HAP-1 (cell line): ENCODE measurements around the gene RPL10L.

Experiments
- DNase-seq, 2 experiments: peaks; one replicate each; pipeline ENCODE4 v3.0.0-alpha.2; 2016 to 2020; ENCODE audit warnings: low spot score in 2 of 2
- H3K27me3 ChIP-seq: fragments of 250-450 bp; sonication (Bioruptor Pico); 2 replicates; pipeline ENCODE4 v1.5.1; 2020; ENCODE audit warnings: low read depth, mild to moderate bottlenecking, moderate library complexity
- H3K36me3 ChIP-seq: fragments of 250-450 bp; sonication (Bioruptor Pico); replicated peaks from 2 replicates; pipeline ENCODE4 v1.5.1; 2020; ENCODE audit warnings: mild to moderate bottlenecking
- H3K4me1 ChIP-seq: fragments of 250-450 bp; sonication (Bioruptor Pico); 2 replicates; pipeline ENCODE4 v1.5.1; 2020; ENCODE audit warnings: mild to moderate bottlenecking
- H3K4me3 ChIP-seq: fragments of 250-450 bp; sonication (Bioruptor Pico); 2 replicates; pipeline ENCODE4 v1.5.1; 2020; ENCODE audit warnings: mild to moderate bottlenecking, moderate library complexity
- H3K9me3 ChIP-seq: fragments of 250-450 bp; sonication (Bioruptor Pico); 2 replicates; pipeline ENCODE4 v1.5.1; 2020; ENCODE audit warnings: mild to moderate bottlenecking, moderate library complexity
- in situ Hi-C: fragments of 300-500 bp; cut with MboI; formaldehyde crosslinking; loops from 3 replicates; pipeline ENCODE4 v1.14.3; 2020; ENCODE audit warnings: low sequenced_read_pairs, inconsistent platforms, mixed read lengths

The RPL10L gene

GRCh38 chr14:46651526-46652144, at the start of gene RPL10L:
RPL10L (minus strand) TSS chr14:46651781; CDS start chr14:46651736, 45 bp downstream.
- DNase-seq = peak in 1 of 2 experiments; percentile 13
- H3K4me1 ChIP-seq = no peaks in the 10 kb centered on the region
- H3K36me3 ChIP-seq = no peaks in the 10 kb centered on the region
- H3K9me3 ChIP-seq = no peaks in the 10 kb centered on the region
- no peak within 1 kb of the TSS for H3K4me3 ChIP-seq
- no peaks in the 10 kb centered on the region for H3K27me3 ChIP-seq
- in situ Hi-C loops = no loop called here

GRCh38 chr14:46691819-46692218, 40.2 kb upstream of the RPL10L start:
- Histone ChIP-seq H3K27me3 (no peaks in the 10 kb centered on the region), H3K4me1 (no peaks in the 10 kb centered on the region), H3K4me3 (no peak overlapping the region), H3K36me3 (no peaks in the 10 kb centered on the region), H3K9me3 (no peaks in the 10 kb centered on the region; the same call in 1 of the 2 replicates)
- no peak for DNase-seq
- in situ Hi-C loops = no loop called here

- DNase-seq = no peak
- in situ Hi-C loops = no loop called here
- Histone ChIP-seq H3K4me1 (no peaks in the 10 kb centered on the region), H3K27me3 (no peaks in the 10 kb centered on the region), H3K4me3 (no peak overlapping the region), H3K9me3 (no peaks in the 10 kb centered on the region; the same call in 1 of the 2 replicates), H3K36me3 (no peaks in the 10 kb centered on the region)
These were observed 35.1 kb upstream of the RPL10L start for GRCh38 chr14:46686652-46687051.

- in situ Hi-C loops = no loop called here
- no peaks in the 10 kb centered on the region for H3K9me3 ChIP-seq
- no peaks in the 10 kb centered on the region for H3K4me1 ChIP-seq
- H3K4me3 ChIP-seq = no peak overlapping the region
- DNase-seq = no peak
- H3K36me3 ChIP-seq = no peaks in the 10 kb centered on the region
- no peaks in the 10 kb centered on the region for H3K27me3 ChIP-seq
These were observed 20.5 kb upstream of the RPL10L start for GRCh38 chr14:46672128-46672527.

- no peaks in the 10 kb centered on the region for H3K4me1 ChIP-seq
- DNase-seq = no peak
- in situ Hi-C loops = no loop called here
- no peaks in the 10 kb centered on the region for H3K9me3 ChIP-seq
- no peaks in the 10 kb centered on the region for H3K27me3 ChIP-seq
- no peak overlapping the region for H3K4me3 ChIP-seq
- no peaks in the 10 kb centered on the region for H3K36me3 ChIP-seq
These were observed 11.8 kb upstream of the RPL10L start for GRCh38 chr14:46663382-46663781.

GRCh38 chr14:46661728-46662127, 10.1 kb upstream of the RPL10L start:
- no peak for DNase-seq
- in situ Hi-C loops = no loop called here
- no peaks in the 10 kb centered on the region for H3K9me3 ChIP-seq
- H3K27me3 ChIP-seq = no peaks in the 10 kb centered on the region
- H3K4me3 ChIP-seq = no peak overlapping the region
- no peaks in the 10 kb centered on the region for H3K4me1 ChIP-seq
- no peaks in the 10 kb centered on the region for H3K36me3 ChIP-seq

- in situ Hi-C loops = no loop called here
- Histone ChIP-seq H3K9me3 (no peaks in the 10 kb centered on the region), H3K36me3 (no peaks in the 10 kb centered on the region), H3K27me3 (no peaks in the 10 kb centered on the region), H3K4me3 (no peak overlapping the region), H3K4me1 (no peaks in the 10 kb centered on the region)
- DNase-seq = no peak
These were observed 1.6 kb upstream of the RPL10L start for GRCh38 chr14:46653031-46653755.

GRCh38 chr14:46646796-46647195, 4.8 kb downstream of the RPL10L start:
- no peaks in the 10 kb centered on the region for H3K27me3 ChIP-seq
- no peaks in the 10 kb centered on the region; the same call in 1 of the 2 replicates for H3K9me3 ChIP-seq
- in situ Hi-C loops = no loop called here
- no peak overlapping the region for H3K4me3 ChIP-seq
- DNase-seq = no peak
- no peaks in the 10 kb centered on the region for H3K4me1 ChIP-seq
- no peaks in the 10 kb centered on the region for H3K36me3 ChIP-seq

- no peak overlapping the region for H3K4me3 ChIP-seq
These were observed 24.7 kb downstream of the RPL10L start for GRCh38 chr14:46626876-46627275.

More at GRCh38 chr14:46626876-46627275, 24.7 kb downstream of the RPL10L start:
- Histone ChIP-seq H3K4me1 (no peaks in the 10 kb centered on the region), H3K9me3 (no peaks in the 10 kb centered on the region; the same call in 1 of the 2 replicates), H3K36me3 (no peaks in the 10 kb centered on the region), H3K27me3 (no peaks in the 10 kb centered on the region)
- no peak for DNase-seq
- in situ Hi-C loops = no loop called here
